ENCODE results near the gene CBS. TPM values are rescaled to one million over a fixed set of nuclear protein-coding genes. Genes with fewer than 3 reads are reported as not detected.

CBS gene
- total RNA-seq, 1 donor from 2014 or later, result 160 TPM

DNA sequence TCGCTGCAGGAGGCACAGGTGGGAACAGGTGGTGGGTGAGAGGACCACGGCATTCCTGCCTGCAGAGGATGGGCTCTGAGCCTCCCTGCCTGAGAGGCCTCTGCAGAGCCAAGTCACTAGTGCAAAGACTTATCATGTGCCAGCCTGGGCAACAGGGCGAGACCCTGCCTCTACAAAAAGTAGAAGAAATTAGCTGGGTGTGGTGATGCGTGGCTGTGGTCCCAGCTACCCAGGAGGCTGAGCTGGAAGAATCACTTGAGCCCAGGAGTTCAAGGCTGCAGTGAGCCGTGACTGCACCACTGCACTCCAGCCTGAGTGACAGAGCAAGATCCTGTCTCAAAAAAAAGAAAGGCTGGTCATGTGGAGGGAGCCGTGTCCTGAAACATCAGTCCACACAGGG lies 54.9 kb downstream of the CBS start:
- DNase-seq (ENCODE audit: low spot score, unreplicated experiment), result no peak
- no peaks in the 10 kb centered on the region for H3K4me1 Mint-ChIP-seq (ENCODE audit: low read depth)
- H3K36me3 Mint-ChIP-seq (ENCODE audit: insufficient read depth), result peaks cover 11% of the 10 kb centered on the region
- no peak overlapping the region for H3K4me3 Mint-ChIP-seq (ENCODE audit: low read depth)
- no peak overlapping the region for H3K27ac Mint-ChIP-seq
- TF ChIP-seq CTCF (IDR thresholded peaks at IDR 0.05; ENCODE audit: unreplicated experiment), result no peak
- H3K27me3 Mint-ChIP-seq, result no peaks in the 10 kb centered on the region
- H3K9me3 Mint-ChIP-seq (ENCODE audit: low read depth), result no peaks in the 10 kb centered on the region

DNA sequence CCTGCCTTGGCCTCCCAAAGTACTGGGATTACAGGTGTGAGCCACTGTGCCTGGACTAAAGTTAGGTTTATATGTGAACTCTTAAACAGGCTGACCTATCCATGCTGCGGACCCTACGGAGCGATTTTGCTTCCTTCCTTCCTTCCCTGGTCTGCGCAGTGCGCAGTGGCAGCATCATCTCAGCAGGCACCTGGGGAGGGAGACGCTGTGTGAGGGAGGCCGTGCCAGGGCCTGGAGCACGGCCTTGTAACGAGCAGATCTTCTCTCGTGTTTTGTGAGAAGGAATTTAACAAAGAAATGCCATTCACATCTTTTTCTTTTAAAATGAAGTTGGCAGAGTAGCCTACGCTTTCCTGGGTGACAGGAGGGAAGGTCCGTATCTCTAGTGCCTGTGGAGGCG lies 55.5 kb downstream of the CBS start:
- Mint-ChIP-seq H3K4me1 (ENCODE audit: low read depth) (no peaks in the 10 kb centered on the region), H3K27ac (no peak overlapping the region), H3K27me3 (no peaks in the 10 kb centered on the region), H3K36me3 (ENCODE audit: insufficient read depth) (peaks cover 12% of the 10 kb centered on the region), H3K4me3 (ENCODE audit: low read depth) (no peak overlapping the region), H3K9me3 (ENCODE audit: low read depth) (no peaks in the 10 kb centered on the region)
- no peak for DNase-seq (ENCODE audit: low spot score, unreplicated experiment)
- TF ChIP-seq CTCF (IDR thresholded peaks at IDR 0.05; ENCODE audit: unreplicated experiment), result no peak

DNA sequence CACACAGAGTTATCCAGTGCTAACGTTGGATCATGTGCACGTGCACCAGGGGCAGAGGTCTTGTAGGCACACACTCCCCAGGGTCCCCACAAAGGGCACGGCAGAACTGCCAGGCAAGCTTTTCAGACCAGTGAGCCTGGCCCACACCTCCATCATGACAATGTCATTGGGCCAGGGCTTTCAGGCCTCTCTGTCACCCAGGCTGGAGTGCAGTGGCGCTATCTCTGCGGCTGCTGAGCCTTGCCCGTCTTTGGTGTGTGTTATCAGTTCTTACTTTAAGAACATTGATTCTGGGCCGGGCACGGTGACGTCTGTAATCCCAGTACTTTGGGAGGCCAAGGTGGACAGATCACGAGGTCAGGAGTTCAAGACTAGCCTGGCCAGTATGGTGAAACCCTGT lies 57.1 kb downstream of the CBS start:
- Mint-ChIP-seq H3K4me1 (ENCODE audit: low read depth) (no peaks in the 10 kb centered on the region), H3K27me3 (no peaks in the 10 kb centered on the region), H3K27ac (no peak overlapping the region), H3K9me3 (ENCODE audit: low read depth) (no peaks in the 10 kb centered on the region), H3K36me3 (ENCODE audit: insufficient read depth) (peaks cover 19% of the 10 kb centered on the region), H3K4me3 (ENCODE audit: low read depth) (no peak overlapping the region)
- no peak for TF ChIP-seq CTCF (IDR thresholded peaks at IDR 0.05; ENCODE audit: unreplicated experiment)
- DNase-seq (ENCODE audit: low spot score, unreplicated experiment), result no peak

DNA sequence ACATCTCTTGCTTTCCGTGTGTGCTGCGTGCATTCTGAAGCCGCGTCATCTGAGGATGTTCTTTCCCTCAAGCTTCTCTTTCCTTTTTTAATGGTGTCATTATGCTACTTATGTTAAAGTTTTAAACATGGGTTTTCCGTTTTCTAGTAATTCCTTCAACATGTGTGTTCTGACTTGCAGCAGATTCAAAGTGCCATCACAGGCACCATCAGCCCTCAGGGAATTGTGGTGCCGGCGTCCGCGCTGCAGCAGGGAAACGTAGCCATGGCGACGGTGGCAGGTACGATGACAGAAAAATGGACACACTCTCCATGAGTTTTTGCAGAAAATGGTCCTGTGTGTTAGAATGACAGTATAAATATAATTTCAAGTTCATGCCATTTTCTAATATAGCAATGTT lies 58.9 kb downstream of the CBS start:
- Mint-ChIP-seq H3K36me3 (ENCODE audit: insufficient read depth) (peaks cover 18% of the 10 kb centered on the region), H3K4me3 (ENCODE audit: low read depth) (no peak overlapping the region), H3K27ac (no peak overlapping the region), H3K9me3 (ENCODE audit: low read depth) (no peaks in the 10 kb centered on the region), H3K4me1 (ENCODE audit: low read depth) (no peaks in the 10 kb centered on the region), H3K27me3 (no peaks in the 10 kb centered on the region)
- TF ChIP-seq CTCF (IDR thresholded peaks at IDR 0.05; ENCODE audit: unreplicated experiment), result no peak
- no peak for DNase-seq (ENCODE audit: low spot score, unreplicated experiment)

DNA sequence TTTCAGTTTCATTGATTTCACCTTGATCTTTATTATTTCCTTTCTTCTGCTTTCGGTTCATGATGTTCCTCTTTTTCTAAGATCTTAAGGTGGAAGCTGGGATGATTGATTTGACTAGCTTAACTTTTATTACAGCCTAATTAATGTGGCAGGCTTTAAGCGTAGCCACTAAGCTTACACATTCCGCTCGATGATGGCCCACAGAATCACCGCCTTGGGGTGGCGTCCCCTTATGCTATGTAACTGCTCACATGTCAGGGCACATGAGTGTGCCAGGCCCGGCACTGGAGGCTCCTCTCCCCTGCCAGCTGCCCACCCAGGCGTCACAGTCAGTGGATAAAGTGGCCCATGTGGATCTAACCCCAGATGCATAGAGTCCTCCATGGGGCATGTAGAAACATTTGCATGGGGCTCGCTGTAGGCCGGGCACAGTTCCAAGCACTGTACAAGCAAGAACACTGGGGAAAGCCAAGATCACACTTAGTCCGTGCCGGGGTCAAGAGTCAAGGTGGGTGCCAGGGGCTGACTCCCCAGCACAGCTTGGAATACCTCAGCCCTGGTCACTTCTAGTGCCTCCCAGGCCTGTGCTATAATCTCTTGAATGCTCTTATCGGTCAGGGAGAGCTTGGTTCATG lies 59.6 kb downstream of the CBS start:
- H3K36me3 Mint-ChIP-seq (ENCODE audit: insufficient read depth), result peaks cover 23% of the 10 kb centered on the region
- no peaks in the 10 kb centered on the region for H3K9me3 Mint-ChIP-seq (ENCODE audit: low read depth)
- H3K4me1 Mint-ChIP-seq (ENCODE audit: low read depth), result no peaks in the 10 kb centered on the region
- H3K4me3 Mint-ChIP-seq (ENCODE audit: low read depth), result no peak overlapping the region
- no peak overlapping the region for H3K27ac Mint-ChIP-seq
- no peak for TF ChIP-seq CTCF (IDR thresholded peaks at IDR 0.05; ENCODE audit: unreplicated experiment)
- no peak for DNase-seq (ENCODE audit: low spot score, unreplicated experiment)
- H3K27me3 Mint-ChIP-seq, result no peaks in the 10 kb centered on the region
